NCI-H748 (cell line): ENCODE measurements around the gene CLRN3.

Source experiments
- DNase-seq: peaks from one replicate; lab custom pipeline; 2025; ENCODE audit not compliant: unreplicated experiment; lab: John Stamatoyannopoulos, UW

CLRN3 gene, protein sequence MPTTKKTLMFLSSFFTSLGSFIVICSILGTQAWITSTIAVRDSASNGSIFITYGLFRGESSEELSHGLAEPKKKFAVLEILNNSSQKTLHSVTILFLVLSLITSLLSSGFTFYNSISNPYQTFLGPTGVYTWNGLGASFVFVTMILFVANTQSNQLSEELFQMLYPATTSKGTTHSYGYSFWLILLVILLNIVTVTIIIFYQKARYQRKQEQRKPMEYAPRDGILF

DNA sequence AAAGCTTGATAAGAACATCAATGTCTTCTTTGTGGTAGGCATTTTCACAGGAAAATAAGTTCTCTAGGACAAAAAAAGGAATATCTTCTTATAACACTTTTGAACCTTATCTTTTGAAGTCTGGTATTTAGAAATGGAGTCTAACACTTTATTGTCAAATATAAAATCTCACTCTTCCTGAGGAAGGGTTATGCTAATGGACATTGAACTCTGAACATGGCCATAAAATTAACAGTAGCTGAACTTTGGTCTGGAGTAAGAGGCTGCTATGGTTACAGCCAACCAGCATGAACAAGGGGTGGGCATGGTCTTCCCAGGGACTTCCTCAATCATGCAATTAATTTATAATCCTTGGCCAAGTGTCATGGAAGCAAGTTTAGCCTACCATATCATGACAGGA lies at the start of gene CLRN3:
TSS of gene CLRN3 (minus strand) at position 199 of the 400 bp plus-strand sequence. CDS start at position 42, 157 bp downstream.
- DNase-seq: no peak

- DNase-seq: no peak
These were observed 48.3 kb upstream of the CLRN3 start for GRCh38 chr10:127940866-127941640.

DNA sequence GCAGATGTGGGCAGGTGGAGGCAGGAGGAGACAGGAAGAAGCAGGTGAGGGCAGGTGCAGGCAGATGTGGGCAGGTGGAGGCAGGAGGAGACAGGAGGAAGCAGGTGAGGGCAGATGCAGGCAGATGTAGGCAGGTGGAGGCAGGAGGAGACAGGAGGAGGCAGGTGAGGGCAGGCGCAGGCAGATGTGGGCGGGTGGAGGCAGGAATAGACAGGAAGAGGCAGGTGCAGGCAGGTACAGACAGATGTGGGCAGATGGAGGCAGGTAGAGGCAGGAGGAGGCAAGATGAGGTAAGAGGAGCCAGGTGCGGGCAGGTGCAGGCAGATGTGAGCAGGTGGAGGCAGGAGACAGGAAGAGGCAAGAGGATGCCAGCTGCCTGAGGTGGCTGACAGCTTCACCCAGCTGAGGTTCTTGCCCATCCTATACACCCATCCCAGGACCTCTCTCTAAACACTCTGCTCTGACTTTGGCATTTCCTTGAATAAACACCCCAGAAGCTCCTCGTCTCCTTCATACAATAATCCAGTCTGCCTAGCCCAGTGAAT lies 47.1 kb upstream of the CLRN3 start:
- DNase-seq: peak; percentile 60

GRCh38 chr10:127937915-127938463 lies 45.2 kb upstream of the CLRN3 start:
- DNase-seq: peak; percentile 56

DNA sequence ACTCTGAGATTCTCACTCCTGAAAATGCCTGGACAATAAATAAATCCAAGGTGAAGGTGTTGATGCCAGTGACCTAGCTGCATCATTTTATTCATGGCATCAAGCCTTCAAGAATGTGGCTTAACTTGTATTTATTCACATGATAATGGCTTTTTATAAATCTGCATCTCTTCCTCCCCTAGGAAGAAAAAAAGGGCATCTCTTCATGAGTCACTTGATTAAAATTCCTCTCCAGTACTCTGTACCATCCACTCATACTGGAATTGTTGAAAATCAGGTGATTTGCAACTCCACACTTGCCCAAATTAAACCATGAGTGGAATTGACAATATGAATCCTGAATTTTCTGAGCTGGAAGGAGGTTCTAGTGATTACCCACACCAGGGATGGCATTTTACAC lies 44.3 kb upstream of the CLRN3 start:
- no peak for DNase-seq

- peak; percentile 87 for DNase-seq
These were observed 42.4 kb upstream of the CLRN3 start for GRCh38 chr10:127935071-127935561.

GRCh38 chr10:127934383-127934782 lies 41.6 kb upstream of the CLRN3 start:
- DNase-seq: no peak

DNA sequence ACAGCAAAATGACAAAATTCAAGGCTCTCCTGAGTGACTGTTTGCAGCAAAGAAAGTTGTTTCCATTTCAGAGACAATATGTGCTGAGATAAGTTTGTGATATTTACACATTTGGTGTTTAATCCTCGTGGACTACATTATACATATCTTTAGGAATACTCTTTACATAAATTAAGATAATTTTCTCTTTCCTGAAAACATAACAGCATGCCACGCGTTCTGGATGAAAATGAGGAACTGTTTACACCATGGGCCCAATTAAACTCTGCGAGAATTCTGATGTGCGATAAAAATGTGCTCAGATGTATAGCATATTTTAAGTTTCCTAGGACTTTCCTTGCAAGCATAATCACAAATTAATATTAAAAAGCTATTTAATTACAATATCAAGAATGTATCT lies 40.5 kb upstream of the CLRN3 start:
- DNase-seq: no peak

GRCh38 chr10:127932521-127933270 lies 40.0 kb upstream of the CLRN3 start:
- no peak for DNase-seq

DNA sequence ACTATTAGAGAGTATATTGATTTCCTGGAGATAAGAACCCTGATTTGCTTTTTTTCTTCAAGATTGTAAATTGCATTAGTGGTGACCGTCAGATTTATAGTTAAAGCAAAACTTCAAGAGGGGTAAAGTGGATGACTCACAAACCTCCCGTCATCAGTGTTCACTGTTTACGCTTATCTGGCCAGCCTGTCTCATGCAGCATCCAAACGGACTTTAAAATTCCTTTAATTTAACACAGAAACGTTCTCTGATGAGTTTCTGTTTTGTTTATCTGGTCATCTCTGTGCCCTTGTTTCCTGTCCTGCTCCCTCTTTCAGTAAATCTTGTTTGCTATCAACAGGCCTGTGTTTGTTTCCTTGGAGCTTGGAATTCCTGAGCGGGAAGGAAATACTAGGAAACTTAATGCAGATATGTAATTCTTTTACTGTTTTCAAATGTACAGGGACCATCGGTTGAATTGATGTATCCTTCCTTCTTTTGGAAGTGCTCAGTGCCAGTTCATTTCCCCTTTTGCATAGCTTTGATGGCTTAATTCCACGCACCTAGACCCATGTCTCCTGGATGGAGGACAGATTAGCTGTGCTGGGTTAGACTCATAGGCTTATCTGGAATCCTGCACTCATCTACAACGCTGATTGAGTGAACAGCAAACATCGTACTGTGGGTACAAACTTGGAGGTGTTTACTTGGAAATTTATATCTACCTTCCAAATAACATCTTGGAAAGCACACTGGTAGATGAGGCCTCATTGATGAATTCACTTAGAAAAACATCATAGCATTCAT lies 35.5 kb upstream of the CLRN3 start:
- peak; percentile 23 for DNase-seq

DNA sequence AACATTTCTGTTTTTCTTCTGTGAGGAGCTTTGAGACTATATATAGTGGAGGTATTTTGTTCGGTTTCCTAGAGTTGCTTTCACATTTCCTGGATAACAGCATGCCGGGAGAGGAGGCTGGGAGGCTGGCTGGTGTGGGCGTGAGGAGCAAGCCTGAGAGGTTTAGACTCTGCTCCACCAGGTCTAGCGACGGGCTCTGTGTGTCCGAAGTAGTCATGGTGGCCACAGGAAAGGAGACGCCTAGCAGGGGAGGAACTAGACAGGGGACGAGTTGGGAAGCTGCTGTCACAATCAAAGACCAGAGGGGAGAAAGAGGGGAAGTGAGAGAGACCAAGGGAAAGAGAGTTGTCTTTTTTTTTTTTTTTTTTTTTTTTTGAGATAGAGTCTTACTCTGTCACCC lies 33.7 kb upstream of the CLRN3 start:
- DNase-seq: no peak

DNA sequence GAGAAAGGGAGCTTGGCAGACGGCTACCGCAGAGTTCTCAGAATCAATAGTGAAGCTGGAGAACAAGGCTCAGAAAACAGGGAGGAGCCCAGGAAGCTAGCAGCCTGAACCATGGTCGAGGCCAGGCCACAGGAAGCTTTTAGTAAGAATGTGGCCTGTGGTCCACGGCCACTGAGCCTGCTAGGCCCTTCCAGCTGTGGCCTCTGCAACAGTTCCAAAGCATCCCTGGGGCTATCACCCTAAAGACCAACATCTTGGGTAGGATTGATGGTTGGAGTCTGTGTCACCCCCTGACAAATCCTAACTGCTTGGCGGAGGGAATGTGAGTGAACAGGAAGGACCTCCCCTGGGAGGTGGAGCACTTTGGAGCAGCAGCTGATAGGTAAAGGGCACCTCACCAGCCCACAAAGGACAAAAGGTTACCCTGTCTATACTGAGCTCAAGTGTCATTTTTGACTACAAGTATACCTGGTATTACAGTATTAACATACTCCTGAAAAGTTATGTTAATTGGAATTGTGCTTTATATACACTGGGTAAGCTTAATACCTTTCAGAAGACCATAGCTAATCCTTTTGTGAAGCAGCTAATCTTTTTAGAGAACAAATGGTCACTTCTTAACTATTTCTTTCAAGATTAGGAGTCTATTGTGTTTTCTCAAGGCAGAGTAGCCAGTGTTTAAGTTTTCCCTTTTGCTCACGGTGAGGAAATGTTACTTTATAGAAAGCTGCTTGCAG lies 32.9 kb upstream of the CLRN3 start:
- no peak for DNase-seq

GRCh38 chr10:127923646-127924045 lies 30.9 kb upstream of the CLRN3 start:
- DNase-seq: no peak

- no peak for DNase-seq
These were observed 30.1 kb upstream of the CLRN3 start for GRCh38 chr10:127922675-127923366.

DNA sequence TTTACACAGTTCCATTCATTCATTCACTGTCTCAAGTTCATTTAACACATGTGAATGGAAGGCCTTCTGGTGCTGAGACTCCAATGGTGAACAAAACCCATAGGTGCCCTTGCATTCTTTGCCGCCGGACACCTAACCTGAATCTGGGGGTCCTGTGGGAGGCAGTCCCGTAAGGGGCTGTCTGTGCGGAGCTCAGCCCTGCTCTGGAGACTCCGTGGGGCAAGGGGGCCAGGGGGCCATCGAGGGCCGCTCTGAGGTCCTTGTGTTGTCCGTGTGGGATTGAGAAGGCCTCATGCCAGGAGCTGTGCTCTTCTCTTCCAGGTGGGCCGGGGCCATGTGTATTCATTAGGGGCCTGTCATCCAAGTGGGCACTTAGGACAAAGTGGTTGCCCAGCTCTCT lies 29.5 kb upstream of the CLRN3 start:
- DNase-seq: no peak

- no peak for DNase-seq
These were observed 29.0 kb upstream of the CLRN3 start for GRCh38 chr10:127921753-127922145.

DNA sequence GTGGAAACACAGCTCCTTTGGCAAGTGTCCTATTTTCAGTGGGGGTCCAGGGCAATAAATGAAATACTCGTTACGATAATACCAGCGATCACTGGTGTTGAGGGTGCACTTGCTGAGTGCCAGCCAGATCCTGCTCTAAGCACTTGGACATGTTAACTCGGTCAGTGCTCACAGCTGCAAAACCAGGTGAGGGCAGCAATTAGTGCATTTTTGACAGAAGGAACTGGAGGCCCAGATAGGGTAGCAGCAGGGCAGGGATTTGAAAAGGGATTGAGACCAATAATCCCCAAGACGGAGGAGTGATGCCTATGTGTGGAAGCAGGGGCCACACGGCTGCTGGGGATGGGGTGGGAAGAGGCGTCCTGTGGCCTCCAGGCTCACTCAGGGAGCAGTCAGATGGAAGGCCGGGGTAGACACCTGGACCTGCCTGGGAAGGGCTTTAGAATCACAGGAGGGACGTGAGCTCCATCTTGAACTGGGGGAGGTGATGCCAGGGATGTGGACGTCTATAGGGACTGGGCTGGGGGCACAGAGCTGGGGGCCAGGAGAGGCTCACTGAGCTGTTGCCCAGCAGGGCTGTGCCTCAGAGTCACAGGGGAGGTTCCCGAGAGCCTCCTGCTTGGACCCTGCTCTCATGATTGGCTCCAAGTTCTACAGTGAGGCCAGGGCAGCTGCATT lies 28.5 kb upstream of the CLRN3 start:
- no peak for DNase-seq

DNA sequence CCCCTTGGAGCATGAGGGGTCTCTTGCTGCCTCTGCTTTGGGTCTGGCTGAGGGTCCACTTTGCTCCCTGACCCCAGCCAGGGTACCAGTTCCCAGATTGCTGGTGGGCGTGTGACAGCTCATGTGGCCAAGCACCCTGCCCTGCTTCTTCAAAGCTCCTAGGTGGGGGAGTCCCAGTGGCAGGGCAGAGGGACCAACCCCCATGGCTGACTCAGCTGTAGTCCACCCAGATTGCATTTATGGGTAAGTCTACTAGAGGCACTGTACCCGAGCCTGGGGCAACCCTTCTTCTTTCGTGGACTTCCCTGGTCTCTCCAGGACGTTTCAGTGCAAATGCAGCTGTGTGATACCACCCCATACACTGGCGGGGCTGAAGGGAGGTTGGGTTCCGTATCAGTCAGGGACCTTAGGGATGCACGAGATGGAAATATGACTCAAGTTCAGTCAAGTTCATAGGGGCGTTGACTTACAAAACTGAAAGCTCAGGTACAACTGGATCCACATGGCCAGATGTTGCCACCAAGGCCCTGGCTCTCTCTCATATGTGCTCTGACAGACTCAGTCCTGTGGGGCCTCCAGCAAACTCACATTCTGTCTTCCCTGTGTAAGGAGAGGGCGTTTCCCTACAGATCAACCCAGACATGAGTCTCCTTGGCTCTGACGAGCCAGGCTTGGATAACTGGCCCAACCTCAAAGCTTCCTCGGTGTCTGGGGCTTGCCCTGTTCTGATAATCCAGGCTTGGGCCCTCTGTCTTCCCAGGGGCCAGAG lies 27.7 kb upstream of the CLRN3 start:
- no peak for DNase-seq
